Neural cell (in vitro differentiated cells): Measurements from ENCODE around the gene TRPV3. TPM values are rescaled to one million over a fixed set of nuclear protein-coding genes. Genes with fewer than 3 reads are reported as not detected.

Experiments used
- H2AFZ ChIP-seq: fragments of 200-600, 300-800 bp; sonication (generic), shearing (Covaris generic); 2 replicates; pipeline ENCODE4 v1.6.0; 2014; ENCODE audit warnings: low read depth, mild to moderate bottlenecking, antibody characterized with exemption, low read length, moderate library complexity
- H3F3A ChIP-seq: fragments of 200-600 bp; shearing (Covaris generic); 2 replicates; pipeline ENCODE4 v1.6.1; 2016; ENCODE audit warnings: mild to moderate bottlenecking, moderate library complexity, mixed read lengths, antibody characterized with exemption, low read length; ENCODE audit not compliant: insufficient read depth, poor library complexity, severe bottlenecking
- H3K27ac ChIP-seq: fragments of 200-600, 300-800 bp; sonication (generic), shearing (Covaris generic); 2 replicates; pipeline ENCODE4 v1.5.1; 2014; ENCODE audit warnings: mild to moderate bottlenecking, low read length, moderate library complexity
- H3K27me3 ChIP-seq: fragments of 300-800, 200-600 bp; sonication (generic), shearing (Covaris generic); 2 replicates; pipeline ENCODE4 v1.6.0; 2014; ENCODE audit warnings: mild to moderate bottlenecking, low read depth, low read length, moderate library complexity; ENCODE audit not compliant: insufficient read depth
- H3K36me3 ChIP-seq: fragments of 300-800, 200-600 bp; sonication (generic), shearing (Covaris generic); 2 replicates; pipeline ENCODE4 v1.5.1; 2014; ENCODE audit warnings: mild to moderate bottlenecking, antibody characterized with exemption, low read length, moderate library complexity; ENCODE audit not compliant: insufficient read depth
- H3K4me2 ChIP-seq: fragments of 300-800, 200-600 bp; sonication (generic), shearing (Covaris generic); 2 replicates; pipeline ENCODE4 v1.6.0; 2014; ENCODE audit warnings: mild to moderate bottlenecking, low read length
- H3K4me3 ChIP-seq: fragments of 300-800, 200-600 bp; sonication (generic), shearing (Covaris generic); 2 replicates; pipeline ENCODE4 v1.5.1; 2014; ENCODE audit warnings: mild to moderate bottlenecking, low read length, moderate library complexity
- H3K79me2 ChIP-seq: fragments of 200-600 bp; shearing (Covaris generic); replicated peaks from 2 replicates; pipeline ENCODE4 v1.6.0; 2014; ENCODE audit warnings: mild to moderate bottlenecking, low read length, moderate library complexity; ENCODE audit not compliant: insufficient read depth
- H3K9ac ChIP-seq: fragments of 300-800, 200-600 bp; sonication (generic), shearing (Covaris generic); 2 replicates; pipeline ENCODE4 v1.6.1; 2016; ENCODE audit warnings: mild to moderate bottlenecking, low read length, mixed read lengths
- H3K9me2 ChIP-seq: fragments of 200-600 bp; shearing (Covaris generic); 2 replicates; pipeline ENCODE4 v1.6.1; 2016; ENCODE audit warnings: mild to moderate bottlenecking, low read length, mixed read lengths; ENCODE audit not compliant: insufficient read depth
- H3K9me3 ChIP-seq: fragments of 200-600, 300-800 bp; sonication (generic), shearing (Covaris generic); 2 replicates; pipeline ENCODE4 v1.6.1; 2016; ENCODE audit warnings: mild to moderate bottlenecking, mixed run types, low read length, moderate library complexity, mixed read lengths
- H4K20me1 ChIP-seq: fragments of 200-600 bp; shearing (Covaris generic); 2 replicates; pipeline ENCODE4 v1.6.1; 2016; ENCODE audit warnings: mild to moderate bottlenecking, mixed run types; ENCODE audit not compliant: insufficient read depth
- CTCF ChIP-seq: fragments of 450-650 bp; IDR thresholded peaks from 2 replicates; pipeline ENCODE4 v1.5.1; 2014; ENCODE audit warnings: antibody characterized with exemption, mild to moderate bottlenecking, moderate library complexity; ENCODE audit not compliant: poor library complexity, severe bottlenecking
- EP300 ChIP-seq: fragments of 450-650 bp; conservative IDR thresholded peaks from 2 replicates; pipeline ENCODE4 v1.6.1; 2014; ENCODE audit warnings: antibody characterized with exemption, mild to moderate bottlenecking, moderate library complexity; ENCODE audit not compliant: poor library complexity, severe bottlenecking
- EZH2 ChIP-seq: fragments of 200-600, 300-800 bp; shearing (Covaris generic), sonication (generic); IDR thresholded peaks from 2 replicates; pipeline ENCODE4 v1.6.1; 2014; ENCODE audit warnings: antibody characterized with exemption, low read length, borderline replicate concordance, mild to moderate bottlenecking; ENCODE audit not compliant: insufficient read depth, poor library complexity, severe bottlenecking
- MXI1 ChIP-seq: fragments of 450-650 bp; conservative IDR thresholded peaks from 2 replicates; pipeline ENCODE4 v1.6.1; 2014; ENCODE audit warnings: antibody characterized with exemption, mild to moderate bottlenecking; ENCODE audit not compliant: poor library complexity, severe bottlenecking
- POLR2AphosphoS5 ChIP-seq: IDR thresholded peaks from 2 replicates; pipeline ENCODE4 v1.6.1; 2012
- RAD21 ChIP-seq: fragments of 450-650 bp; conservative IDR thresholded peaks from 2 replicates; pipeline ENCODE4 v1.6.1; 2014; ENCODE audit warnings: antibody characterized with exemption, mild to moderate bottlenecking, moderate library complexity
- SMC3 ChIP-seq: fragments of 450-650 bp; conservative IDR thresholded peaks from 2 replicates; pipeline ENCODE4 v1.6.1; 2014; ENCODE audit warnings: antibody characterized with exemption, mild to moderate bottlenecking, moderate library complexity; ENCODE audit not compliant: poor library complexity
- TAF1 ChIP-seq: IDR thresholded peaks from 2 replicates; pipeline ENCODE4 v1.6.1; 2012; ENCODE audit warnings: low read depth
- polyA plus RNA-seq: library from polyadenylated mRNA; depleted of rRNA; stranded (reverse); fragments of >200 nt; gene quantifications from 2 replicates; pipeline ENCODE4 v1.2.3, GENCODE V29; 2014
- TF ChIP-seq, protein P1 (sequence below): IDR thresholded peaks from 2 replicates; pipeline ENCODE4 v1.6.1; 2012; ENCODE audit warnings: borderline replicate concordance

TRPV3 gene
- polyA plus RNA-seq, 1 donor from 2014 or later = 0.19 TPM

DNA sequence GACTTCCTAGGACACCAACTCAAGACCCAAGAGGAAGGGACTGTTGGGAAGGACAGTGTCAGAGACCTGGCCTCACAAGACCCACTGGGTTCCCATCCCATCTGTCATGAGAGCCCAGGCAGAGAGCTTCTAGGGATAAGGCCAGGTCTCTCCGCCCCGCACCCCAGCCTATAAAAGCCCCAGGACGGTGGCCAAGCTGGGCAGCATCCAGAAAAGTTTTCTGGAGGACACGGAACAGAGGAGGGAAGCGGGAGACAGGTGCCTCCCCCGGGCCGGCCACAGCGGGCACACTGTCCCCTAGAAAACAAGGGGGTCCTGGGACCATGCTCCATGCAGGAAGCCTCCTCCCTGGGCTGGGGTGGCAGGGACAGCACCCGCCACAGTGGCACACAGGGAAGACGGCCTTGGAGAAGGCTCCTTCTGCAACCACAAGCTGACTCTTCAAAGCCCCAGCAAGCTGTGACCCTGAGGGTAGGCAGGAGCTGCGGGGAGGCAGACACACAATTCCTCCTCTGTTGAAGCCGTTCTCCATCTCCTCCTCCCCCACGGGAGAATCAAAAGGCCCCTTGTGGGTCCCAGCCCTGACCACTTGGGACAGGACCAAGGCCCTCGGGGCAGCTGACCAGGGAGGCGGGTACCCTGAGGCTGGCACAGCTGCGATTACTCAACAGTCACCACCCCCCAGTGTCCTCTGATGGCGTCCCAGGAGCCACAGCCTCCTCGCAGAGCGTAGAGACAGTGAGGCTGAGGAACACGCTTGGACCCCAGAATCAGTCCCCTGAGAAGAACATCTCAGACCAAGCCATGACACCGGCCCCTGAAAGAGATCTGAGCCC, 26.1 kb downstream of the TRPV3 start:
- H3K27ac ChIP-seq = no peak overlapping the region
- H3F3A ChIP-seq = no peaks in the 10 kb centered on the region
- no peak overlapping the region for H3K9ac ChIP-seq
- H3K79me2 ChIP-seq = no peaks in the 10 kb centered on the region
- H2AFZ ChIP-seq = no peak overlapping the region
- H4K20me1 ChIP-seq = no peaks in the 10 kb centered on the region
- H3K9me2 ChIP-seq = no peaks in the 10 kb centered on the region
- H3K36me3 ChIP-seq = no peaks in the 10 kb centered on the region
- H3K4me3 ChIP-seq = no peak overlapping the region
- H3K4me2 ChIP-seq = no peak overlapping the region
- no peaks in the 10 kb centered on the region for H3K9me3 ChIP-seq
- TF ChIP-seq, protein P1, sequence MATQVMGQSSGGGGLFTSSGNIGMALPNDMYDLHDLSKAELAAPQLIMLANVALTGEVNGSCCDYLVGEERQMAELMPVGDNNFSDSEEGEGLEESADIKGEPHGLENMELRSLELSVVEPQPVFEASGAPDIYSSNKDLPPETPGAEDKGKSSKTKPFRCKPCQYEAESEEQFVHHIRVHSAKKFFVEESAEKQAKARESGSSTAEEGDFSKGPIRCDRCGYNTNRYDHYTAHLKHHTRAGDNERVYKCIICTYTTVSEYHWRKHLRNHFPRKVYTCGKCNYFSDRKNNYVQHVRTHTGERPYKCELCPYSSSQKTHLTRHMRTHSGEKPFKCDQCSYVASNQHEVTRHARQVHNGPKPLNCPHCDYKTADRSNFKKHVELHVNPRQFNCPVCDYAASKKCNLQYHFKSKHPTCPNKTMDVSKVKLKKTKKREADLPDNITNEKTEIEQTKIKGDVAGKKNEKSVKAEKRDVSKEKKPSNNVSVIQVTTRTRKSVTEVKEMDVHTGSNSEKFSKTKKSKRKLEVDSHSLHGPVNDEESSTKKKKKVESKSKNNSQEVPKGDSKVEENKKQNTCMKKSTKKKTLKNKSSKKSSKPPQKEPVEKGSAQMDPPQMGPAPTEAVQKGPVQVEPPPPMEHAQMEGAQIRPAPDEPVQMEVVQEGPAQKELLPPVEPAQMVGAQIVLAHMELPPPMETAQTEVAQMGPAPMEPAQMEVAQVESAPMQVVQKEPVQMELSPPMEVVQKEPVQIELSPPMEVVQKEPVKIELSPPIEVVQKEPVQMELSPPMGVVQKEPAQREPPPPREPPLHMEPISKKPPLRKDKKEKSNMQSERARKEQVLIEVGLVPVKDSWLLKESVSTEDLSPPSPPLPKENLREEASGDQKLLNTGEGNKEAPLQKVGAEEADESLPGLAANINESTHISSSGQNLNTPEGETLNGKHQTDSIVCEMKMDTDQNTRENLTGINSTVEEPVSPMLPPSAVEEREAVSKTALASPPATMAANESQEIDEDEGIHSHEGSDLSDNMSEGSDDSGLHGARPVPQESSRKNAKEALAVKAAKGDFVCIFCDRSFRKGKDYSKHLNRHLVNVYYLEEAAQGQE = no peak
- TF ChIP-seq SMC3 = no peak
- no peak for TF ChIP-seq RAD21
- TF ChIP-seq EP300 = no peak
- no peak for TF ChIP-seq MXI1
- no peak for TF ChIP-seq POLR2AphosphoS5
- TF ChIP-seq EZH2 = no peak
- no peak for TF ChIP-seq CTCF
- TF ChIP-seq TAF1 = no peak
- no peaks in the 10 kb centered on the region for H3K27me3 ChIP-seq

GRCh38 chr17:3529817-3530741, 27.5 kb downstream of the TRPV3 start:
- Histone ChIP-seq H4K20me1 (no peaks in the 10 kb centered on the region), H3K79me2 (no peaks in the 10 kb centered on the region), H2AFZ (no peak overlapping the region), H3K9ac (no peak overlapping the region), H3K36me3 (no peaks in the 10 kb centered on the region), H3K27me3 (no peaks in the 10 kb centered on the region), H3K27ac (no peak overlapping the region), H3K9me2 (no peaks in the 10 kb centered on the region), H3F3A (no peaks in the 10 kb centered on the region), H3K4me3 (no peak overlapping the region), H3K9me3 (no peaks in the 10 kb centered on the region), H3K4me2 (no peak overlapping the region)
- TF ChIP-seq EZH2 (no peak), CTCF (no peak), RAD21 (no peak), TAF1 (no peak), SMC3 (no peak), POLR2AphosphoS5 (no peak), EP300 (no peak)
- TF ChIP-seq, protein P1 = no peak
